GM18520 (cell line): ENCODE measurements around the gene FMO5.
A peak's percentile ranks its signal among the peaks of the same experiment; 100 is the strongest.

ENCODE experiments used
- ATAC-seq: cut with Tn5 transposase; IDR thresholded peaks from one replicate; pipeline ENCODE4 v1.9.1; 2021; ENCODE audit not compliant: unreplicated experiment

FMO5 gene, protein sequence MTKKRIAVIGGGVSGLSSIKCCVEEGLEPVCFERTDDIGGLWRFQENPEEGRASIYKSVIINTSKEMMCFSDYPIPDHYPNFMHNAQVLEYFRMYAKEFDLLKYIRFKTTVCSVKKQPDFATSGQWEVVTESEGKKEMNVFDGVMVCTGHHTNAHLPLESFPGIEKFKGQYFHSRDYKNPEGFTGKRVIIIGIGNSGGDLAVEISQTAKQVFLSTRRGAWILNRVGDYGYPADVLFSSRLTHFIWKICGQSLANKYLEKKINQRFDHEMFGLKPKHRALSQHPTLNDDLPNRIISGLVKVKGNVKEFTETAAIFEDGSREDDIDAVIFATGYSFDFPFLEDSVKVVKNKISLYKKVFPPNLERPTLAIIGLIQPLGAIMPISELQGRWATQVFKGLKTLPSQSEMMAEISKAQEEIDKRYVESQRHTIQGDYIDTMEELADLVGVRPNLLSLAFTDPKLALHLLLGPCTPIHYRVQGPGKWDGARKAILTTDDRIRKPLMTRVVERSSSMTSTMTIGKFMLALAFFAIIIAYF

GRCh38 chr1:147225193-147225730 lies at the start of gene FMO5:
FMO5 (minus strand) TSS chr1:147225339; CDS start chr1:147225029, 310 bp downstream.
- ATAC-seq = no peak

GRCh38 chr1:147273409-147274336 lies 48.5 kb upstream of the FMO5 start:
- ATAC-seq = no peak

- no peak for ATAC-seq
Measured at GRCh38 chr1:147272042-147272441, 46.9 kb upstream of the FMO5 start.

GRCh38 chr1:147270721-147271120 lies 45.6 kb upstream of the FMO5 start:
- ATAC-seq = no peak

DNA sequence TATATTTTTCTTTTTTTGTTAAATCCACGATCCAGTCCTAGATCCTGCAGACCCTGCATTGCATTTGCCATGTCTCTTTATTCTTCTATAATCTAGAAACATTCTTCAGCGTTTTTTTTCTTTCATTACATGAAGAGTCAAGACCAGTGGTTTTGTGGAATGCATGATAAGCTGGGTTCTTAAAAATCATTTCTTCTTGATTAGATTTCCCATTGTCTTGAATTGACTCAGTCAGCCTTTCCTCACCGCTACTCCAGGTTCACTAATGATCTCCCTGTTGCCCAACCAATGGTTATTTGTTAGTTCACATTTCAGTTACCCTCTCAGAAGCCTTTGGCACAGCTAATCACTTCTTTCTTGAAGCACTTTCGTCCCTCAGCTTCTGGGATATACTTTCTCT lies 42.6 kb upstream of the FMO5 start:
- ATAC-seq = no peak

DNA sequence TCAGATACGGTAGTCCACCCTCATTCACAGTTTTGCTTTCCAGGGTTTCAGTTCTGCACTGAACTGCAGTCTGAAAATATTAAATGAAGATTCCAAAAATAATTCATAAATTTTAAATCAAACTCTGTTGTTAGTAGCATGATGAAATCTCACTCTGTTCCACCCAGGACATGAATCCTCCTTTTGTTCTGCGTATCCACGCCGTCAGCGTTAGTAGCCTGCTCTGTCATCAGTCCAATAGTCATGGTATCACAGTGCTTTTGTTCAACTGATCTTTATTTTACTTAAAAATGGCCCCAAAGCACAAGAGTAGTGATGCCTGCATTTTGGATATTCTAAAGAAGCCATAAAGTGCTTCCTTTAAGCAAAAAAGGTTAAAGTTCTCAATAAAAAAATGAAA lies 41.2 kb upstream of the FMO5 start:
- ATAC-seq = no peak

DNA sequence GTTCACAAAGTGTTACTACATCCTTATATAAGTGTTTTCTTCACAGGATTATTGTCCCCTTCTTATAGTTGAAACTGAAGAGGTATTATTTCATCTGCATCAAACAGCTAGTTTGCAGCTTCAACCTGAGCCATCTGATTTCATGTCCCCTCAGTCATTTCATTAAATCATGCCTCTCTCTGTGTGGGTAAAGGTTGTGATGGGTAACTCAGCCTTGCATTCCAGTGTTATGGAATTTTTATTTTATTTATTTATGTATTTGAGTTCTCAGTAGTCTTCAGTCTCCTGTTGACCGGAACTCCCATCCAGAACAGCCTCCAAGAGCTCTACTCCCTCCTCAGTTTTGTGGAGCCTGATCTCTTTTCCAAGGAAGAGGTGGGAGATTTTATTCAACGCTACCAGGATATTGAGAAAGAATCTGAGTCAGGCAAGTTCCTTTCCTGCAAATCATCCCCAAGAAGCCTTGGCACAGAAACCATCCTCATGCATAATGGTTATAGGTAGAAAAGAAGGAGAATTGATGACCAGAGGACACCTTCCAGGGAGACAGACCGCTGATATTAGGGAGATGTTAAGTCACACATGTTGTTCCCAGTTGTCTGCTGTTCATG lies 39.1 kb upstream of the FMO5 start:
- ATAC-seq = no peak

DNA sequence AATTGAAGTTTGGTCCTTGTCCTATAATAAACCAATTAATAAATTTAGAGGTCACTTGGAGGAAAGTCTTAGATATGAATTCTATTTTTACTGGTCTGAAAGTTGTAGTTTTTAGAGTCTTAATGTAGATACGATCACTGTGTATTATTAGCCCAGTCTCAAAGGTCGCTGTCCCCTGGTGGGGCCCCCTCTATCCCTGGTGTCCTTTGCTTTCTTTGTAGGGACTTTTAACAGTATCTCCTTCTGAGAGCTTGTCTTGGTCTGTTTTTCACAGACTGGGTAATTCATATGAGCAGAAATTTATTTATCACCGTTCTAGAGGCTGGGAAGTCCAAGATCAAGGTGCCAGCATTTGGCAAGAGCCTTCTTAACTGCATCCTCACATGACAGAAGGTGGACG lies 35.8 kb upstream of the FMO5 start:
- ATAC-seq = no peak

DNA sequence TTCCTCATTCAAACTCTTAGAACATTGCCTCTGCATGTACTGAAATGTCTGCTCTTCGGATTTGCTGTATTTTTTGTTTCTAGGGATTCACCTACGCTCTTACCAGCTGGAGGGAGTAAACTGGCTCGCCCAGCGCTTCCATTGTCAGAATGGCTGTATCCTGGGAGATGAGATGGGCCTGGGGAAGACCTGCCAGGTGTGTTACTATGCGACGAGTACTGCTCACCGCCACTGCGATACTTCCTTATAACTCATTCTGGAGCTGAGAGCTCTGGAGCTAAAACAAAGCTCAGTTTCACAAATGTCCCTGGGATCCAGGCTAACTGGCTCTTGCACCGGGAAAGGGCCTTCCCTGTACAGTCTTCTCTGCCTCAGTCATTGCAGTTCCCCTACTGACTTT lies 27.4 kb upstream of the FMO5 start:
- ATAC-seq = no peak

GRCh38 chr1:147247656-147248238 lies 22.6 kb upstream of the FMO5 start:
- ATAC-seq = no peak

DNA sequence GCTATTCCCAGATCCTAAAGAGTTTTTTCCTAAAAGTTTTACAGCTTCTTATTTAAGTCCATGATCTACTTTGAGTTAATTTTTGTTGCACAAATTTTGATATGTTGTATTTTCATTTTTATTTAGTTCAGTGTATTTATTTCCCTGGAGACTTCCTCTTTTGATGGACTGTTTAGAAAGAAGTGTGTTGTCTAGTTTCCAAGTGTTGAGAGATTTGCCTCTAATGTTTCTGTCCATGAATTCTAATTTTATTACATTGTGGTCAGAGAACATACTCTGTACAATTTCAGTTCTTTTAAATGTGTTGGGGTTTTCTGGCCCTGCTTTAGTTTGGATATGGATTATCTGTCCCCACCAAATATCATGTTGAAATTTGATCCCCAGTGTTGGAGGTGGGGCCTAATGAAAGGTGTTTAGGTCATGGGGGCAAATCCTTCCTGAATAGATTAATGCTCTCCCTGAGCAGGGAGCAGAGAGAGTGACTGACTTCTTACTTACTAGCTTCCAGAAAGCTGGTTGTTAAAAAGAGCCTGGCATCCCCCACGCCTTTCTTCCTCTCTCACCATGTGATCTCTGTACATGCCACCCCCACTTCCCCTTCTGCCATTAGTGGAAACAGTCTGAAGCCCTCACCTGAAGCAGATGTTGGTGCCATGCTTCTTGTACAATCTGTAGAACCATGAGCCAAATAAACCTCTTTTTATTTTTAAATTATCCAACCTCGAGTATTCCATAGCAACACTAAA lies 21.9 kb upstream of the FMO5 start:
- ATAC-seq = no peak

- ATAC-seq = no peak
Measured at GRCh38 chr1:147246044-147246690, 21.0 kb upstream of the FMO5 start.

DNA sequence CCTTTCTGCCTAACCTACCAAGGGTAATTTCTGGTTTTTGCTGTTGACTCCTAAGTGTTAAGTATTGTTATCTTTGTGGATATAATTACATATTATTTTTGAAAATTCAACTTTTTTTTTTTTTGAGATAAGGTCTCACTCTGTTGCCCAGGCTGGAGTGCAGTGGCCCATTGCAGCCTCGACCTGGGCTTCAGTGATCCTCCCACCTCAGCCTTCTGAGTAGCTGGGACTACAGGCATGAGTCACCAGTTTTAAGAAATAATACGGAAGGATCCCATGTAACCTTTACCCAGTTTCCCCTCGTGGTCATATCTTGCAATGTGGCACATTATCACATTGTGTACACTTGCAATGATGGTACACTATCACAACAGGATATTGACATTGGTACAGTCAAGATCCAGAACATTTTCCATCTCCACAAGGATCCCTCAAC lies 20.5 kb upstream of the FMO5 start:
- no peak for ATAC-seq

DNA sequence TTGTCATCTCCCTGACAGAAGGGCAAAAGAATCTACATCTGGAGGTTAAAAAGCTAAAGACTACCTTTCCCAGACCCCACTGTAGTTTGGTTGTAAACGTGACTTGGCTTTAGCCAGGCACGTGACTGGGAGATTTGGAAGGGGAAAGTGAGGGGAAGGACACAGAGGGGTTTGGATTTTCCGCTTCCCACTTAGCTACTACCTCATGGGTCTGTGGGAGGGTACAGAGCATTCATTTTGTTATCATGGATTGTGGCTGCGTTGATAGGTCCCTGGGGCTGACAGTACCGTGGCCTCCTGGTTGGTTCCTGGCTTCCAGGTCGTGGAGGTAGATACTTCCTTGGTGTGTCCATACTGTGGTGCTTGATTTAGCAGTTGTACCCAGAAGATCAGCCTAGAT lies 20.0 kb upstream of the FMO5 start:
- ATAC-seq = no peak

DNA sequence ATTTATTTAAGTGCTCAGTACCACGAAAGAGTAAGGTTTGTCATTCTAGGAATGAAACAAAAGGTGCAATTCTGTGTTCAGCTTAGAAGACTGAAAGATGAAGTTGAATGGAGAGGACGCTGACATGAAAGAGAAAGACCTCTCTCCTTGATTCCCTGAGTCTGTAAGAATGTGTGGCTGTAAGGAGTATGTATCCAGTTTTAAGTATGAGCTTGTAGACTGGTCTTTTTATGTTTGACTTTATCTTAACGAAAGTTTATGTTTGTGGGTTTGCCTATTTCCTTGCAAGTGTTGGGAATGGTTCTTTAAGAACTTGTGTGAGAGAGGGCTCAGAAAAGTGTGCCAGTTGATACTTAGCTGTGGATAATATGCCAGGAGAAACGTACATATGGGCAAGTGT lies 18.7 kb upstream of the FMO5 start:
- no peak for ATAC-seq

- ATAC-seq = no peak
Measured at GRCh38 chr1:147243228-147243685, 18.1 kb upstream of the FMO5 start.

DNA sequence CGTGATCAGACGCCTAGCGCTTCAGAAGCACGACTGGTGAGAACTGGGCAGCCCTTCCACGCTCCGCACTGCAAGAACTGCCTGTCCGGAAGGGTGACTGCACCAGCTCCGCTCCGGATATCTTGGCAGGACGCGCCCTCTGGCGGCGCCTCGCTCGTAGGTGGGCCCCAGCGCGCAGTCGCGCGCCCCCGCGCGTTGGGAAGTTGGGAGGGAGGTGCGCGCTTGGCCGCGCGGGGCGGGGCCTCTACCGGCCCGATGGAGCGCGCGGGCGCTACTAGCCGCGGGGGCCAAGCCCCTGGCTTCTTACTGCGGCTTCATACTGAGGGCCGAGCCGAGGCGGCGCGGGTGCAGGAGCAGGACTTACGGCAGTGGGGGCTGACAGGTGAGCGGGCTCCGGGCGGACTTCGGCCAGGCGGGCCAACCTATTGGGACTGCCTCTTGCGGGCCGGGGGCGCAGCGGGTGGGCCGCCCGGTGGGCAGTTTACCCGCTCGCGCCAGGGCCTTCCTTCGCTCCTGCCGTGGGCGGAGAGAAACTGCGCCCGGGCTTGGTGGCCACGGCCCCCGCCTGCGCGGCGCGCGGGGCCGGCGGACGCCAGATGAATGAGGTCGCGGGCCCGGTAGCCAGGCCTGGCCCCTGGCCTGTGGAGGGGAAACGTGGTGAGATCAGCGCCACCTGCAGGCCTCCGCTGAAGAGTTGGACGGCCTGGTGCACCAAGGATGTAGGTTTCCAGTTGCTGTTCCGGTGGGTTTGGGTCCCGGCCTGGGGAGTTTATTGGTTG lies 17.5 kb upstream of the FMO5 start, which contains the start of gene CHD1L:
CHD1L (plus strand) TSS at position 236 of the 779 bp plus-strand sequence; CDS start at position 256, 20 bp downstream.
- peak; percentile 87 for ATAC-seq

- ATAC-seq = no peak
Measured at GRCh38 chr1:147241934-147242448, 16.9 kb upstream of the FMO5 start.
